Measurements from ENCODE around the gene LRP10. TPM values are rescaled to one million over a fixed set of nuclear protein-coding genes. Genes with fewer than 3 reads are reported as not detected.
"Not testable (repeated sequence)": the region's sequence is repeated elsewhere in the genome, so short reads cannot be mapped to it uniquely, and the experiment has no call there.

Gene LRP10
- total RNA-seq, 1 experiment from 2014 or later, result 42.7 TPM

DNA sequence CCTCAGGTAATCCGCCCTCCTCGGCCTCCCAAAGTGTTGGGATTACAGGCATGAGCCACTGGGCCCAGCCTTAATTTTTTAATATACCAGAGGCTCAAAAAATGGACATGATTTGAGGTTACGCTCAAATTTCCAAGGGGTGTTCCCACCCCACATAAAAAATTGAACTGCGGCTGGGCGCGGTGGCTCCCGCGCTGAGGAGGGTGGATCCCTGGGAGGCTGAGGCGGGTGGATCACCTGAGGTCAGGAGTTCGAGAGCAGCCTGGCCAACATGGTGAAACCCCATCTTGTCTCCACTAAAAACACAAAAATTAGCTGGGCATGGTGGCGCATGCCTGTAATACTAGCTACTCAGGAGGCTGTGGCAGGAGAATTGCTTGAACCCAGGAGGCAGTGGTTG, 17.2 kb upstream of the LRP10 start:
- ATAC-seq; DNase-seq (ENCODE audit: low read depth, low spot score); H3K4me2 ChIP-seq (ENCODE audit: low read length); H3K36me3 ChIP-seq (ENCODE audit: control insufficient read depth in 1 of 2, insufficient read depth in 2 of 2, low read length in 2 of 2); intact Hi-C loops (cut with micrococcal nuclease); H3K9ac ChIP-seq (ENCODE audit: low read length); H3K27ac ChIP-seq (ENCODE audit: low read depth, low read length); BruUV-seq (replicated peaks); H3K9me2 ChIP-seq (ENCODE audit: insufficient read depth); H2AFZ ChIP-seq (ENCODE audit: low read depth, low read length, poor library complexity, severe bottlenecking); H4K20me1 ChIP-seq (ENCODE audit: insufficient read depth); H3K4me3 ChIP-seq (replicated peaks in 1 of 2; ENCODE audit: low read depth in 1 of 2, low read length in 2 of 2); H3K79me2 ChIP-seq (ENCODE audit: insufficient read depth, low read length); H3K9me3 ChIP-seq (ENCODE audit: control insufficient read depth in 1 of 2, insufficient read depth in 1 of 2, low read depth in 1 of 2, low read length in 2 of 2); H3K27me3 ChIP-seq (ENCODE audit: insufficient read depth, low read length): not testable (repeated sequence)
- ChIA-PET POLR2A (interaction anchor here (0.7 kb wide), 1 partner anchor 88 kb away, joined by 4 read pairs; the partner anchor contains the start of gene OXA1L), CTCF (interaction anchor here (0.6 to 5.6 kb wide), 11 partner anchors 11 to 305 kb away, joined by 3 to 41 read pairs (median 4); partner anchors contain the start of genes LRP10 and MRPL52), RAD21 (ENCODE audit: low non-redundant PET in 1 of 2, low total read pairs in 2 of 2, uncharacterized antibody in 2 of 2, unreplicated experiment in 2 of 2) (interaction anchor here in 1 of 2 experiments (2.2 kb wide), 1 partner anchor 31 kb away, joined by 8 read pairs; no protein-coding TSS in a partner anchor)
- peaks cover 3 to 19% of the 10 kb centered on the region in 2 experiments; a peak in 2 of 4 replicates for H3K4me1 ChIP-seq (ENCODE audit: control insufficient read depth in 1 of 2, insufficient read depth in 2 of 2, low read length in 2 of 2)

- Histone ChIP-seq H3K9me3 (ENCODE audit: control insufficient read depth in 1 of 2, insufficient read depth in 1 of 2, low read depth in 1 of 2, low read length in 2 of 2) (no peaks in the 10 kb centered on the region), H2AFZ (ENCODE audit: low read depth, low read length, poor library complexity, severe bottlenecking) (no peak overlapping the region), H3K27ac (ENCODE audit: low read depth, low read length) (no peak overlapping the region), H3K79me2 (ENCODE audit: insufficient read depth, low read length) (no peaks in the 10 kb centered on the region), H3K9me2 (ENCODE audit: insufficient read depth) (no peaks in the 10 kb centered on the region), H3K4me3 (replicated peaks in 1 of 2; ENCODE audit: low read depth in 1 of 2, low read length in 2 of 2) (no peak overlapping the region), H4K20me1 (ENCODE audit: insufficient read depth) (no peaks in the 10 kb centered on the region), H3K27me3 (ENCODE audit: insufficient read depth, low read length) (no peaks in the 10 kb centered on the region), H3K4me2 (ENCODE audit: low read length) (no peak overlapping the region), H3K4me1 (ENCODE audit: control insufficient read depth in 1 of 2, insufficient read depth in 2 of 2, low read length in 2 of 2) (peaks cover 3 to 19% of the 10 kb centered on the region in 2 experiments; a peak in 2 of 4 replicates), H3K36me3 (ENCODE audit: control insufficient read depth in 1 of 2, insufficient read depth in 2 of 2, low read length in 2 of 2) (no peaks in the 10 kb centered on the region), H3K9ac (ENCODE audit: low read length) (no peak overlapping the region)
- no peak for ATAC-seq
- CTCF ChIA-PET, result interaction anchor here (0.6 to 5.6 kb wide), 13 partner anchors 10 to 306 kb away, joined by 3 to 41 read pairs (median 4); partner anchors contain the start of gene LRP10
- TF ChIP-seq JUND (IDR thresholded peaks at IDR 0.05), result no peak
- TF ChIP-seq ELF1 (IDR thresholded peaks at IDR 0.05; ENCODE audit: borderline replicate concordance, low read depth), result no peak
- no peak for TF ChIP-seq YY1 (IDR thresholded peaks at IDR 0.05; ENCODE audit: extremely low read depth, insufficient replicate concordance, low read depth, low read length)
- TF ChIP-seq EGR1 (IDR thresholded peaks at IDR 0.05; ENCODE audit: low read depth), result no peak
- no peak for TF ChIP-seq CTCF (IDR thresholded peaks at IDR 0.05 in 2 of 3, conservative IDR thresholded peaks at IDR 0.05 in 1 of 3; ENCODE audit: borderline replicate concordance in 1 of 3, insufficient read depth in 1 of 3, low read depth in 2 of 3, low read length in 2 of 3)
- no peak for TF ChIP-seq SRF (IDR thresholded peaks at IDR 0.05; ENCODE audit: low read depth)
- TF ChIP-seq FOSL1 (IDR thresholded peaks at IDR 0.05; ENCODE audit: low read depth), result no peak
- TF ChIP-seq CBX3 (IDR thresholded peaks at IDR 0.05; ENCODE audit: low read depth), result no peak
- BruUV-seq (replicated peaks), result no TSS peak
- DNase-seq (ENCODE audit: low read depth, low spot score), result no peak
- intact Hi-C loops (cut with micrococcal nuclease), result no loop called here
- RAD21 ChIA-PET (ENCODE audit: low non-redundant PET in 1 of 2, low total read pairs in 2 of 2, uncharacterized antibody in 2 of 2, unreplicated experiment in 2 of 2), result no interaction called here
- POLR2A ChIA-PET, result interaction anchor here (0.7 kb wide), 1 partner anchor 89 kb away, joined by 4 read pairs; the partner anchor contains the start of gene OXA1L
Measured at GRCh38 chr14:22854963-22855724, 16.4 kb upstream of the LRP10 start.
